GM18507 (cell line): ENCODE measurements around the gene LSM14A.
"Not testable (repeated sequence)": the region's sequence is repeated elsewhere in the genome, so short reads cannot be mapped to it uniquely, and the experiment has no call there.

Source experiments
- DNase-seq: peaks from one replicate; pipeline ENCODE4 v3.0.0; 2011; ENCODE audit warnings: low read depth; ENCODE audit not compliant: insufficient read length; ENCODE audit errors: extremely low spot score
- FAIRE-seq: peaks from 2 replicates; lab custom pipeline; 2011; peaks lifted over from hg19 to GRCh38; lab: Jason Lieb, UNC

Gene LSM14A

GRCh38 chr19:34154401-34154800, 17.9 kb upstream of the LSM14A start:
- DNase-seq (no peak), FAIRE-seq (no peak)

- FAIRE-seq (no peak), DNase-seq (no peak)
Measured at GRCh38 chr19:34155686-34156085, 16.6 kb upstream of the LSM14A start.

GRCh38 chr19:34158966-34159365, 13.3 kb upstream of the LSM14A start:
- DNase-seq, FAIRE-seq: not testable (repeated sequence)

GRCh38 chr19:34159541-34159940, 12.8 kb upstream of the LSM14A start:
- FAIRE-seq, DNase-seq: not testable (repeated sequence)

GRCh38 chr19:34161902-34162301, 10.4 kb upstream of the LSM14A start:
- DNase-seq, FAIRE-seq: not testable (repeated sequence)

- no peak for DNase-seq
- no peak for FAIRE-seq
Measured at GRCh38 chr19:34165295-34165738, 7.0 kb upstream of the LSM14A start.

GRCh38 chr19:34169475-34170199, 2.7 kb upstream of the LSM14A start:
- DNase-seq, FAIRE-seq: not testable (repeated sequence)

- DNase-seq (peak; percentile 3), FAIRE-seq (no peak)
Measured at GRCh38 chr19:34171539-34171876, 796 bp upstream of the LSM14A start.

GRCh38 chr19:34172661-34173192, 423 bp downstream of the LSM14A start:
- no peak for DNase-seq
- no peak for FAIRE-seq

GRCh38 chr19:34173193-34173956, 1.1 kb downstream of the LSM14A start:
- FAIRE-seq (peak; percentile 39), DNase-seq (no peak)

GRCh38 chr19:34175173-34175572, 2.9 kb downstream of the LSM14A start:
- FAIRE-seq, DNase-seq: not testable (repeated sequence)

- FAIRE-seq (no peak), DNase-seq (no peak)
Measured at GRCh38 chr19:34176581-34176980, 4.3 kb downstream of the LSM14A start.

- FAIRE-seq, result peak; percentile 58
- DNase-seq, result no peak
Measured at GRCh38 chr19:34178274-34178610, 5.9 kb downstream of the LSM14A start.

- no peak for DNase-seq
- FAIRE-seq, result no peak
Measured at GRCh38 chr19:34179066-34179465, 6.8 kb downstream of the LSM14A start.

- FAIRE-seq (peak; percentile 39), DNase-seq (no peak)
Measured at GRCh38 chr19:34180273-34180672, 8.0 kb downstream of the LSM14A start.

GRCh38 chr19:34180709-34181108, 8.4 kb downstream of the LSM14A start:
- FAIRE-seq, result no peak
- no peak for DNase-seq

- FAIRE-seq, result peak; percentile 35
- no peak for DNase-seq
Measured at GRCh38 chr19:34181111-34181864, 9.0 kb downstream of the LSM14A start.

GRCh38 chr19:34182125-34182524, 9.8 kb downstream of the LSM14A start:
- DNase-seq, result no peak
- FAIRE-seq, result no peak

- FAIRE-seq, result peak; percentile 59
Measured at GRCh38 chr19:34184880-34185491, 12.7 kb downstream of the LSM14A start.

GRCh38 chr19:34186205-34186604, 13.9 kb downstream of the LSM14A start:
- no peak for FAIRE-seq
- no peak for DNase-seq

More at GRCh38 chr19:34184880-34185491, 12.7 kb downstream of the LSM14A start:
- no peak for DNase-seq
